H1 (cell line): ENCODE data around the gene INTS1. TPM values are rescaled to one million over a fixed set of nuclear protein-coding genes. Genes with fewer than 3 reads are reported as not detected.

Source experiments
- CTCF ChIA-PET: fragments of 300-600 bp; sonication (Branson Sonifier 250); formaldehyde crosslinking; loops from one replicate; lab custom pipeline; 2021; ENCODE audit not compliant: partially characterized antibody; lab: Charles Lee
- POLR2A ChIA-PET: fragments of 300-600 bp; sonication (Branson Sonifier 250); formaldehyde crosslinking; loops from one replicate; lab custom pipeline; 2021; ENCODE audit warnings: inconsistent platforms; ENCODE audit not compliant: partially characterized antibody; lab: Charles Lee
- DNase-seq, 2 experiments: peaks; one replicate each; pipeline versions ENCODE4 v3.0.0 to v3.0.0-alpha.2; 2010 to 2022; ENCODE audit warnings: low spot score in 2 of 2, low read depth in 1 of 2, mixed read lengths in 1 of 2
- FAIRE-seq: peaks from 2 replicates; lab custom pipeline; 2011; peaks lifted over from hg19 to GRCh38; lab: Jason Lieb, UNC
- H2AFZ ChIP-seq: 2 replicates; pipeline ENCODE4 v1.8.1; 2012; ENCODE audit warnings: low read length, inconsistent platforms
- H2AK5ac ChIP-seq: 2 replicates; pipeline ENCODE4 v1.6.1; 2013; ENCODE audit warnings: low read depth, low read length
- H2BK120ac ChIP-seq: replicated peaks from 2 replicates; pipeline ENCODE3; 2013; ENCODE audit warnings: low read depth, low read length, inconsistent platforms
- H2BK12ac ChIP-seq: 2 replicates; pipeline ENCODE4 v1.6.1; 2013; ENCODE audit warnings: low read depth, low read length
- H2BK15ac ChIP-seq: 2 replicates; pipeline ENCODE4 v1.6.1; 2013; ENCODE audit warnings: low read length
- H2BK20ac ChIP-seq: 2 replicates; pipeline ENCODE4 v1.6.1; 2013; ENCODE audit warnings: low read length
- H2BK5ac ChIP-seq: 2 replicates; pipeline ENCODE4 v1.6.1; 2013; ENCODE audit warnings: low read depth, low read length
- H3K14ac ChIP-seq: 2 replicates; pipeline ENCODE4 v1.6.1; 2013; ENCODE audit warnings: inconsistent platforms; ENCODE audit not compliant: insufficient read length
- H3K18ac ChIP-seq: 2 replicates; pipeline ENCODE4 v1.6.1; 2013; ENCODE audit warnings: low read length; ENCODE audit errors: extremely low read depth
- H3K23ac ChIP-seq: 2 replicates; pipeline ENCODE4 v1.6.1; 2013; ENCODE audit warnings: inconsistent platforms; ENCODE audit not compliant: insufficient read length
- H3K23me2 ChIP-seq: 2 replicates; pipeline ENCODE4 v1.6.1; 2013; ENCODE audit warnings: low read depth, low read length
- H3K27ac ChIP-seq: 2 replicates; pipeline ENCODE4 v1.6.1; 2011; ENCODE audit warnings: low read depth, low read length, inconsistent platforms
- H3K27me3 ChIP-seq, 4 experiments: replicated peaks in 1 of 4; 1 replicate in 1 of 4; 2 replicates in 3 of 4; pipeline versions ENCODE4 v1.6.1 to v1.8.1; 2011 to 2013; ENCODE audit warnings: low read length in 3 of 4, mild to moderate bottlenecking in 3 of 4, inconsistent platforms in 2 of 4, mixed read lengths in 2 of 4, moderate library complexity in 1 of 4; ENCODE audit not compliant: control insufficient read depth in 3 of 4, insufficient read depth in 3 of 4; ENCODE audit errors: extremely low read depth in 1 of 4
- H3K36me3 ChIP-seq, 4 experiments: 2 replicates each; pipeline versions ENCODE4 v1.6.1 to v1.8.1; 2011 to 2013; ENCODE audit warnings: mild to moderate bottlenecking in 4 of 4, low read length in 3 of 4, moderate library complexity in 2 of 4, control low read depth in 1 of 4, inconsistent platforms in 1 of 4; ENCODE audit not compliant: insufficient read depth in 4 of 4, control insufficient read depth in 2 of 4
- H3K4ac ChIP-seq: replicated peaks from 2 replicates; pipeline ENCODE3; 2013; ENCODE audit warnings: low read length, low read depth, mixed read lengths, inconsistent platforms; ENCODE audit not compliant: insufficient read length
- H3K4me1 ChIP-seq, 4 experiments: replicated peaks in 1 of 4; 1 replicate in 1 of 4; 2 replicates in 3 of 4; pipeline versions ENCODE4 v1.6.1 to v1.8.1; 2011 to 2013; ENCODE audit warnings: low read length in 3 of 4, inconsistent platforms in 2 of 4, mixed read lengths in 1 of 4; ENCODE audit not compliant: insufficient read depth in 4 of 4, control insufficient read depth in 3 of 4
- H3K4me2 ChIP-seq, 2 experiments: 2 replicates each; pipeline versions ENCODE4 v1.6.1 to v1.8.1; 2011 to 2013; ENCODE audit warnings: low read depth in 2 of 2, low read length in 2 of 2, control low read depth in 1 of 2, inconsistent platforms in 1 of 2, mild to moderate bottlenecking in 1 of 2; ENCODE audit not compliant: insufficient read depth in 1 of 2
- H3K4me3 ChIP-seq, 4 experiments: fragments of 200-600, 300-600 bp in 1 of 4; sonication (generic), shearing (Covaris generic), sonication (Bioruptor Twin) in 1 of 4; 2 replicates each; pipeline versions ENCODE4 v1.5.1 to v1.8.1; 2011 to 2016; ENCODE audit warnings: low read length in 4 of 4, low read depth in 3 of 4, control low read depth in 2 of 4, inconsistent platforms in 2 of 4, mild to moderate bottlenecking in 2 of 4, mixed read lengths in 1 of 4, moderate library complexity in 1 of 4; ENCODE audit not compliant: insufficient read depth in 2 of 4; ENCODE audit errors: extremely low read depth in 1 of 4
- H3K56ac ChIP-seq: replicated peaks from 2 replicates; pipeline ENCODE3; 2013; ENCODE audit warnings: low read depth, mild to moderate bottlenecking, mixed read lengths, low read length, inconsistent platforms; ENCODE audit not compliant: insufficient read length
- H3K79me1 ChIP-seq: 2 replicates; pipeline ENCODE4 v1.6.1; 2013; ENCODE audit warnings: low read depth, low read length, control low read depth
- H3K79me2 ChIP-seq, 2 experiments: 2 replicates each; pipeline versions ENCODE4 v1.6.1 to v1.8.1; 2012 to 2013; ENCODE audit warnings: low read length in 2 of 2, mild to moderate bottlenecking in 2 of 2, inconsistent platforms in 1 of 2; ENCODE audit not compliant: insufficient read depth in 2 of 2, control insufficient read depth in 1 of 2
- H3K9ac ChIP-seq, 4 experiments: replicated peaks in 1 of 4; 1 replicate in 1 of 4; 2 replicates in 3 of 4; pipeline versions ENCODE4 v1.6.1 to v1.8.1; 2011 to 2013; ENCODE audit warnings: low read depth in 3 of 4, low read length in 3 of 4, control low read depth in 2 of 4, mild to moderate bottlenecking in 2 of 4, moderate library complexity in 2 of 4, inconsistent platforms in 1 of 4; ENCODE audit errors: extremely low read depth in 1 of 4
- H3K9me3 ChIP-seq, 2 experiments: 2 replicates each; pipeline versions ENCODE4 v1.6.1 to v1.8.1; 2012 to 2013; ENCODE audit warnings: mild to moderate bottlenecking in 2 of 2, moderate library complexity in 2 of 2, control low read depth in 1 of 2, inconsistent platforms in 1 of 2, low read depth in 1 of 2, low read length in 1 of 2, mixed read lengths in 1 of 2; ENCODE audit not compliant: insufficient read depth in 2 of 2
- H4K20me1 ChIP-seq, 2 experiments: replicated peaks in 1 of 2; 2 replicates each; pipeline versions ENCODE3 to v1.8.1; 2011 to 2013; ENCODE audit warnings: inconsistent platforms in 2 of 2, low read length in 2 of 2, mild to moderate bottlenecking in 1 of 2; ENCODE audit not compliant: insufficient read depth in 2 of 2, control insufficient read depth in 1 of 2
- H4K5ac ChIP-seq: 2 replicates; pipeline ENCODE4 v1.6.1; 2013; ENCODE audit warnings: low read length, low read depth, mixed read lengths, inconsistent platforms; ENCODE audit not compliant: insufficient read length
- H4K8ac ChIP-seq: 2 replicates; pipeline ENCODE4 v1.8.0; 2013; ENCODE audit warnings: mild to moderate bottlenecking, moderate library complexity, low read length, inconsistent platforms; ENCODE audit not compliant: insufficient read depth; ENCODE audit errors: extremely low read depth
- H4K91ac ChIP-seq: replicated peaks from 2 replicates; pipeline ENCODE3; 2013; ENCODE audit warnings: low read length, mixed read lengths, inconsistent platforms; ENCODE audit not compliant: insufficient read length
- EGR1 ChIP-seq: IDR thresholded peaks from 2 replicates; pipeline ENCODE4 v1.6.1; 2011; ENCODE audit warnings: low read depth, low read length, borderline replicate concordance
- FOSL1 ChIP-seq: IDR thresholded peaks from 2 replicates; pipeline ENCODE4 v1.6.1; 2011; ENCODE audit warnings: mild to moderate bottlenecking, low read depth, low read length, moderate library complexity; ENCODE audit not compliant: insufficient read depth
- NRF1 ChIP-seq: IDR thresholded peaks from 2 replicates; pipeline ENCODE4 v1.6.1; 2011; ENCODE audit warnings: mild to moderate bottlenecking, low read depth, low read length, improper control_type of control experiment
- WGBS, 2 experiments: shearing (Covaris generic) in 1 of 2; methylation state at CpG; one replicate each; pipeline versions ENCODE4 v1.1.6 to v1.1.7; 2013 to 2015; ENCODE audit warnings: low lambda C conversion rate in 2 of 2, mixed read lengths in 2 of 2, inconsistent platforms in 1 of 2, low coverage in 1 of 2, missing lambda C conversion rate in 1 of 2; ENCODE audit not compliant: insufficient replicate concordance in 2 of 2, insufficient coverage in 1 of 2, insufficient read length in 1 of 2; ENCODE audit errors: extremely low coverage in 1 of 2, missing lambda C conversion rate in 1 of 2; 5-methylcytosine and 5-hydroxymethylcytosine counted together
- polyA plus RNA-seq, 7 experiments: library from polyadenylated mRNA; depleted of rRNA in 3 of 7; stranded (reverse) in 5 of 7; unstranded in 2 of 7; fragments of >200 nt in 5 of 7; fragments of 200-250 nt in 2 of 7; gene quantifications; 1 replicate in 5 of 7; 2 replicates in 1 of 7; 4 replicates in 1 of 7; pipeline versions ENCODE4 v1.2.1 to v1.2.3, GENCODE V29; 2011 to 2013; ENCODE audit warnings: missing spikeins in 2 of 7, mixed read lengths in 2 of 7
- total RNA-seq: library from RNA; stranded (reverse); fragmentation: NEBNext Ultra II Directional; extraction: Animal tissue kit (Norgen Biotek cat#: 25700); gene quantifications from 2 replicates; pipeline ENCODE4 v1.2.1, GENCODE V29; 2021
- TF ChIP-seq, protein P1 (sequence below): IDR thresholded peaks from 2 replicates; pipeline ENCODE4 v1.6.1; 2012; ENCODE audit warnings: low read length, inconsistent platforms

The INTS1 gene
- total and polyA plus RNA-seq, 2 of the 8 experiments (the other 6 are each of a cell fraction or from before 2014, with no cell fraction given), result 76.9 to 104 TPM

DNA sequence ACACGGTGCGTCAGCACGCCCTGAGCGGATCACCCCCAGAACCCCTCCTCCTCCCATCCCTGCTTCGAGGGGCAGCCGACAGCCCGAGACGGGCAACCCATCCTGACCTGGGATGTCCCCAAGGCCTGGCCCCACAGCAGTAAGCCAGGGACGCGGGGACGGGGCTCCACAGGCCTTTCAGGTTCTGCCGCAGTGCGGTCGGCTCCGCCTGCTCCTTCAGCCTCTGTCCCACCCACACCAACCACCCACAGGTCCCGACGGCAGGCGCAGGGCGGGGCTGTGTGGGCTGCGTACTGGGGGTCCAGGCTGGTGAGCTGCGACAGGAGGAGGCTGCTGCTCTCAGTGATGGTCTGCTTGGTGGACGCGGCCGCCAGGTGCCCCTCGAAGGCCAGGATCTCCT, 16.7 kb downstream of the INTS1 start:
- Histone ChIP-seq H3K79me1 (no peaks in the 10 kb centered on the region), H3K9ac (no peak overlapping the region), H3K36me3 (peaks cover 22 to 69% (median 40%) of the 10 kb centered on the region in 4 experiments), H4K20me1 (peaks cover 3 to 14% of the 10 kb centered on the region in 2 experiments), H2BK12ac (no peak overlapping the region), H2BK5ac (no peak overlapping the region), H3K14ac (no peak overlapping the region), H3K23ac (no peak overlapping the region), H4K91ac (no peak overlapping the region), H3K27me3 (no peaks in the 10 kb centered on the region), H3K9me3 (no peaks in the 10 kb centered on the region), H3K4ac (no peak overlapping the region), H3K27ac (no peak overlapping the region), H3K23me2 (no peaks in the 10 kb centered on the region), H4K5ac (no peak overlapping the region), H2BK15ac (no peak overlapping the region), H3K79me2 (no peaks in the 10 kb centered on the region), H3K4me2 (no peak overlapping the region), H3K18ac (no peak overlapping the region), H4K8ac (no peak overlapping the region), H3K56ac (no peak overlapping the region), H2AFZ (no peak overlapping the region), H2BK20ac (no peak overlapping the region), H3K4me3 (no peak overlapping the region), H2AK5ac (no peak overlapping the region), H3K4me1 (no peaks in the 10 kb centered on the region), H2BK120ac (no peak overlapping the region)
- POLR2A ChIA-PET, result interaction anchor here (1.2 to 5.0 kb wide), 4 partner anchors 10 to 68 kb away, joined by 3 to 43 read pairs (median 4); partner anchors contain the start of gene TMEM184A
- TF ChIP-seq, protein P1, sequence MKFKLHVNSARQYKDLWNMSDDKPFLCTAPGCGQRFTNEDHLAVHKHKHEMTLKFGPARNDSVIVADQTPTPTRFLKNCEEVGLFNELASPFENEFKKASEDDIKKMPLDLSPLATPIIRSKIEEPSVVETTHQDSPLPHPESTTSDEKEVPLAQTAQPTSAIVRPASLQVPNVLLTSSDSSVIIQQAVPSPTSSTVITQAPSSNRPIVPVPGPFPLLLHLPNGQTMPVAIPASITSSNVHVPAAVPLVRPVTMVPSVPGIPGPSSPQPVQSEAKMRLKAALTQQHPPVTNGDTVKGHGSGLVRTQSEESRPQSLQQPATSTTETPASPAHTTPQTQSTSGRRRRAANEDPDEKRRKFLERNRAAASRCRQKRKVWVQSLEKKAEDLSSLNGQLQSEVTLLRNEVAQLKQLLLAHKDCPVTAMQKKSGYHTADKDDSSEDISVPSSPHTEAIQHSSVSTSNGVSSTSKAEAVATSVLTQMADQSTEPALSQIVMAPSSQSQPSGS, result no peak
- TF ChIP-seq NRF1, result no peak
- TF ChIP-seq EGR1, result no peak
- no peak for TF ChIP-seq FOSL1
- WGBS, 2 experiments, result 90% methylated on average over 20 of the region's 25 CpGs; no CpG with 5 or more reads in 1 of the 2 experiments
- CTCF ChIA-PET, result interaction anchor here (0.9 kb wide), 1 partner anchor 13 kb away, joined by 4 read pairs; no protein-coding TSS in a partner anchor
- no peak for DNase-seq
- FAIRE-seq, result no peak
